ENCODE measurements around the gene LRRTM4.

- no peak for TF ChIP-seq POLR2A (IDR thresholded peaks at IDR 0.05)
- TF ChIP-seq, protein P1, sequence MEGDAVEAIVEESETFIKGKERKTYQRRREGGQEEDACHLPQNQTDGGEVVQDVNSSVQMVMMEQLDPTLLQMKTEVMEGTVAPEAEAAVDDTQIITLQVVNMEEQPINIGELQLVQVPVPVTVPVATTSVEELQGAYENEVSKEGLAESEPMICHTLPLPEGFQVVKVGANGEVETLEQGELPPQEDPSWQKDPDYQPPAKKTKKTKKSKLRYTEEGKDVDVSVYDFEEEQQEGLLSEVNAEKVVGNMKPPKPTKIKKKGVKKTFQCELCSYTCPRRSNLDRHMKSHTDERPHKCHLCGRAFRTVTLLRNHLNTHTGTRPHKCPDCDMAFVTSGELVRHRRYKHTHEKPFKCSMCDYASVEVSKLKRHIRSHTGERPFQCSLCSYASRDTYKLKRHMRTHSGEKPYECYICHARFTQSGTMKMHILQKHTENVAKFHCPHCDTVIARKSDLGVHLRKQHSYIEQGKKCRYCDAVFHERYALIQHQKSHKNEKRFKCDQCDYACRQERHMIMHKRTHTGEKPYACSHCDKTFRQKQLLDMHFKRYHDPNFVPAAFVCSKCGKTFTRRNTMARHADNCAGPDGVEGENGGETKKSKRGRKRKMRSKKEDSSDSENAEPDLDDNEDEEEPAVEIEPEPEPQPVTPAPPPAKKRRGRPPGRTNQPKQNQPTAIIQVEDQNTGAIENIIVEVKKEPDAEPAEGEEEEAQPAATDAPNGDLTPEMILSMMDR (IDR thresholded peaks at IDR 0.05): no peak
Observed at GRCh38 chr2:76821731-76822130, 700.4 kb downstream of the LRRTM4 start.

All from lower leg skin (tissue), 3 donors.